ENCODE data around the gene ESD. TPM values are rescaled to one million over a fixed set of nuclear protein-coding genes. Genes with fewer than 3 reads are reported as not detected.

The ESD gene
- total RNA-seq: 59.0 and 93.3 TPM in 2 replicates

GRCh38 chr13:46796515-46797474 is at the start of gene ESD:
TSS of gene ESD (minus strand) at chr13:46797161. CDS start at chr13:46791413, 5,748 bp downstream.

Other genes starting within 250 kb of the ESD start
- 5.8 and 5.9 TPM in 2 replicates for gene LRCH1, start 244.0 kb downstream of the ESD start, total RNA-seq
- 0.17 and 1.1 TPM in 2 replicates for gene HTR2A, start 99.9 kb upstream of the ESD start, total RNA-seq